Tibial artery (tissue), 4 donors: ENCODE measurements around the gene MORN2.
A peak's percentile ranks its signal among the peaks of the same experiment; 100 is the strongest.

Experiments
- DNase-seq, 2 donors: peaks; one replicate each; pipeline ENCODE4 v3.0.0-alpha.2; 2019
- H3K27ac ChIP-seq, 2 donors: fragments of 200-600 bp; sonication (generic) in 1 of 2; 1 replicate in 1 of 2; 2 replicates in 1 of 2; pipeline ENCODE4 v1.5.1; 2018 to 2019; ENCODE audit warnings: mild to moderate bottlenecking in 1 of 2
- H3K27me3 ChIP-seq, 2 donors: fragments of 200-600 bp; sonication (generic) in 1 of 2; one replicate each; pipeline versions ENCODE4 v1.5.1 to v1.6.0; 2016 to 2019
- H3K36me3 ChIP-seq, 3 donors: fragments of 200-600 bp; sonication (generic) in 2 of 3; one replicate each; pipeline ENCODE4 v1.5.1; 2016 to 2019; ENCODE audit warnings: mild to moderate bottlenecking in 2 of 3
- H3K4me1 ChIP-seq, 4 donors: fragments of 200-600 bp; sonication (generic) in 2 of 4; 1 replicate in 3 of 4; 2 replicates in 1 of 4; pipeline ENCODE4 v1.5.1; 2016 to 2019
- H3K4me3 ChIP-seq, 2 donors: fragments of 200-600 bp; sonication (generic) in 1 of 2; 1 replicate in 1 of 2; 2 replicates in 1 of 2; pipeline ENCODE4 v1.5.1; 2018 to 2019; ENCODE audit warnings: mild to moderate bottlenecking in 2 of 2
- H3K9me3 ChIP-seq, 3 donors: fragments of 200-600 bp; sonication (generic) in 1 of 3; one replicate each; pipeline ENCODE4 v1.5.1; 2016 to 2019
- CTCF ChIP-seq, 2 experiments: fragments of 200-600 bp in 1 of 2; fragments of 450-650 bp in 1 of 2; IDR thresholded peaks; one replicate each; pipeline ENCODE4 v1.5.1; 2017 to 2019; ENCODE audit warnings: antibody characterized with exemption in 2 of 2, mild to moderate bottlenecking in 1 of 2, moderate library complexity in 1 of 2
- intact Hi-C: fragments of 100-400 bp; cut with DNase I; formaldehyde crosslinking; loops from one replicate; pipeline ENCODE4 v1.15.0; 2023; ENCODE audit warnings: low total_unique reads

Gene MORN2

GRCh38 chr2:38876407-38876806, 631 bp downstream of the MORN2 start:
- Histone ChIP-seq H3K36me3 (peaks cover 0 to 9% (median 6%) of the 10 kb centered on the region in 3 donors), H3K27ac (peak overlapping the region; percentile 78 to 80), H3K4me3 (peak overlapping the region; percentile 75 to 86), H3K4me1 (peaks cover 0 to 17% (median 12%) of the 10 kb centered on the region in 4 donors), H3K27me3 (no peaks in the 10 kb centered on the region), H3K9me3 (no peaks in the 10 kb centered on the region)
- no peak for DNase-seq
- intact Hi-C loops: no loop called here
- TF ChIP-seq CTCF (IDR thresholded peaks at IDR 0.05): no peak

GRCh38 chr2:38886063-38886462, 10.3 kb downstream of the MORN2 start:
- Histone ChIP-seq H3K27ac (no peak overlapping the region), H3K9me3 (no peaks in the 10 kb centered on the region), H3K36me3 (peaks cover 4 to 10% (median 7%) of the 10 kb centered on the region in 3 donors), H3K27me3 (no peaks in the 10 kb centered on the region), H3K4me1 (no peaks in the 10 kb centered on the region), H3K4me3 (no peak overlapping the region)
- TF ChIP-seq CTCF (IDR thresholded peaks at IDR 0.05): no peak
- intact Hi-C loops: no loop called here
- DNase-seq: no peak

GRCh38 chr2:38887347-38887746, 11.6 kb downstream of the MORN2 start:
- DNase-seq: no peak
- TF ChIP-seq CTCF (IDR thresholded peaks at IDR 0.05): no peak
- Histone ChIP-seq H3K4me3 (no peak overlapping the region), H3K9me3 (no peaks in the 10 kb centered on the region), H3K4me1 (no peaks in the 10 kb centered on the region), H3K36me3 (peaks cover 0 to 8% (median 1%) of the 10 kb centered on the region in 3 donors), H3K27ac (no peak overlapping the region), H3K27me3 (no peaks in the 10 kb centered on the region)
- intact Hi-C loops: no loop called here

- H3K27me3 ChIP-seq: no peaks in the 10 kb centered on the region
- H3K4me1 ChIP-seq: no peaks in the 10 kb centered on the region
Measured at GRCh38 chr2:38887902-38888554, 12.3 kb downstream of the MORN2 start.

GRCh38 chr2:38889045-38889444, 13.3 kb downstream of the MORN2 start:
- intact Hi-C loops: no loop called here
- TF ChIP-seq CTCF (IDR thresholded peaks at IDR 0.05): no peak
- Histone ChIP-seq H3K36me3 (no peaks in the 10 kb centered on the region), H3K4me3 (no peak overlapping the region), H3K27me3 (no peaks in the 10 kb centered on the region), H3K4me1 (no peaks in the 10 kb centered on the region), H3K27ac (no peak overlapping the region), H3K9me3 (no peaks in the 10 kb centered on the region)
- no peak for DNase-seq

More at GRCh38 chr2:38887902-38888554, 12.3 kb downstream of the MORN2 start:
- DNase-seq: no peak
- Histone ChIP-seq H3K27ac (no peak overlapping the region), H3K4me3 (no peak overlapping the region), H3K36me3 (peaks cover 0 to 5% (median 0%) of the 10 kb centered on the region in 3 donors), H3K9me3 (no peaks in the 10 kb centered on the region)
- TF ChIP-seq CTCF (IDR thresholded peaks at IDR 0.05): no peak
- intact Hi-C loops: no loop called here
